Osteoblast (primary cell): ENCODE measurements around the gene GALNT2. TPM values are rescaled to one million over a fixed set of nuclear protein-coding genes. Genes with fewer than 3 reads are reported as not detected.
A peak's percentile ranks its signal among the peaks of the same experiment; 100 is the strongest.

ENCODE experiments used
- DNase-seq: peaks from one replicate; pipeline ENCODE4 v3.0.0; 2011; ENCODE audit warnings: low spot score, mixed read lengths; ENCODE audit not compliant: insufficient read length; ENCODE audit errors: missing footprints
- H2AFZ ChIP-seq: 2 replicates; pipeline ENCODE4 v1.6.0; 2011; ENCODE audit warnings: mild to moderate bottlenecking, low read length
- H3K27ac ChIP-seq: 2 replicates; pipeline ENCODE4 v1.5.1; 2011; ENCODE audit warnings: mild to moderate bottlenecking, low read depth, low read length, moderate library complexity
- H3K27me3 ChIP-seq: 2 replicates; pipeline ENCODE4 v1.6.0; 2012; ENCODE audit warnings: mild to moderate bottlenecking, control low read depth, inconsistent platforms, low read length, moderate library complexity; ENCODE audit not compliant: insufficient read depth
- H3K36me3 ChIP-seq: 2 replicates; pipeline ENCODE4 v1.5.1; 2011; ENCODE audit warnings: mild to moderate bottlenecking, low read length, control low read depth, moderate library complexity; ENCODE audit not compliant: insufficient read depth
- H3K4me1 ChIP-seq: 2 replicates; pipeline ENCODE4 v1.5.1; 2011; ENCODE audit warnings: mild to moderate bottlenecking, low read length, control low read depth, moderate library complexity; ENCODE audit not compliant: insufficient read depth
- H3K4me2 ChIP-seq: 2 replicates; pipeline ENCODE4 v1.6.0; 2011; ENCODE audit warnings: mild to moderate bottlenecking, low read length; ENCODE audit not compliant: insufficient read depth
- H3K4me3 ChIP-seq: fragments of 200-600 bp; sonication (generic); 3 replicates; pipeline ENCODE4 v1.5.1; 2012; ENCODE audit warnings: mild to moderate bottlenecking, low read length, inconsistent platforms; ENCODE audit not compliant: insufficient read depth
- H3K79me2 ChIP-seq: 2 replicates; pipeline ENCODE4 v1.6.0; 2012; ENCODE audit warnings: mild to moderate bottlenecking, low read length, control low read depth, inconsistent platforms; ENCODE audit not compliant: insufficient read depth
- H3K9me3 ChIP-seq: 2 replicates; pipeline ENCODE4 v1.5.1; 2011; ENCODE audit warnings: low read depth, low read length, control low read depth
- H4K20me1 ChIP-seq: 2 replicates; pipeline ENCODE4 v1.6.0; 2012; ENCODE audit warnings: mild to moderate bottlenecking, low read length, control low read depth; ENCODE audit not compliant: insufficient read depth
- total RNA-seq: library from RNA; depleted of rRNA; stranded (reverse); fragments of >200 nt; gene quantifications from 2 replicates; pipeline ENCODE4 v1.2.3, GENCODE V29; 2012
- TF ChIP-seq, protein P1 (sequence below): IDR thresholded peaks from 2 replicates; pipeline ENCODE4 v1.5.1; 2011; ENCODE audit warnings: mild to moderate bottlenecking, low read depth, low read length, moderate library complexity; ENCODE audit errors: extremely low read depth

GALNT2 gene
- total RNA-seq, 1 donor: 83.2 TPM

DNA sequence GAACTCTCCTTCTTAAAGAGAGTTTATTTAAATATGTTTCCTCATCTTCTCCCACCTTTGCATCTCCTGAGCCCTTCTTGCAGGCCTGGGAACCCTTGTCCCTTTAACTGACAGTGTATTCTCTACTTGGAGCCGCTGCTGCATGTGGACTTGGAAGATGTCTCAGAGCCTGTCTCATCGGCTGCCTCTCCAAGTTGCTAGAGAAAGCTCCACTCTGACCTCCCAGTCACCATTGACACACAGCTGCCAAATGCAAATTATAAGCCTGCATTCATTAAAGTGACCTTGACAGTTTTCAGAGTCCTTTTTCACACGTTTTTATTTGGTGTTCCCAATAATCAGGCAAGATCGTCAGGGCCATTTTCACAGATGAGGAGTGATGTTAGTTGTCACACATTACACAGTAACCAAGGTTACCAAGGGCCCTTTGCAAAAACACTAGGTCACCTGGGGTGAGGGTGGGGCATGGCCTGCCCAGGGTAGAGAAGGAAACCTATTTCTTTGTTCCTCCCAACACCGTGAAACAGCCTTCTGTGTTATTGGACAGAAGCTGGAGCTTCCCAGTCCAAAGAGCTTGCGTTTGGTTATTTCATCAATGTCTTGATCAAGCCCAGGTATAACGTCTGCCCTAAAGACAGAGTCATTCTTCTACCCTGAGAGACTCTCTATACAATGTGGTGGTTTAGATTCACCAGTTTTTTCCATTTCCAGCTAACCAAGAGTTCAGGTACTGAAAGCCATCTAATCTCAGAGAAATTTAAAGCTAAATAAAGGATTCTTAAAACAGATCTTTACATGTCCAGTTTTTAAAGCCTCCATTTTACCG, 164.1 kb downstream of the GALNT2 start:
- DNase-seq: no peak
- no peaks in the 10 kb centered on the region for H3K27me3 ChIP-seq
- peak overlapping the region; percentile 90 for H3K27ac ChIP-seq
- H4K20me1 ChIP-seq: no peaks in the 10 kb centered on the region
- no peaks in the 10 kb centered on the region for H3K9me3 ChIP-seq
- H3K4me2 ChIP-seq: peak overlapping the region; percentile 86
- TF ChIP-seq, protein P1, sequence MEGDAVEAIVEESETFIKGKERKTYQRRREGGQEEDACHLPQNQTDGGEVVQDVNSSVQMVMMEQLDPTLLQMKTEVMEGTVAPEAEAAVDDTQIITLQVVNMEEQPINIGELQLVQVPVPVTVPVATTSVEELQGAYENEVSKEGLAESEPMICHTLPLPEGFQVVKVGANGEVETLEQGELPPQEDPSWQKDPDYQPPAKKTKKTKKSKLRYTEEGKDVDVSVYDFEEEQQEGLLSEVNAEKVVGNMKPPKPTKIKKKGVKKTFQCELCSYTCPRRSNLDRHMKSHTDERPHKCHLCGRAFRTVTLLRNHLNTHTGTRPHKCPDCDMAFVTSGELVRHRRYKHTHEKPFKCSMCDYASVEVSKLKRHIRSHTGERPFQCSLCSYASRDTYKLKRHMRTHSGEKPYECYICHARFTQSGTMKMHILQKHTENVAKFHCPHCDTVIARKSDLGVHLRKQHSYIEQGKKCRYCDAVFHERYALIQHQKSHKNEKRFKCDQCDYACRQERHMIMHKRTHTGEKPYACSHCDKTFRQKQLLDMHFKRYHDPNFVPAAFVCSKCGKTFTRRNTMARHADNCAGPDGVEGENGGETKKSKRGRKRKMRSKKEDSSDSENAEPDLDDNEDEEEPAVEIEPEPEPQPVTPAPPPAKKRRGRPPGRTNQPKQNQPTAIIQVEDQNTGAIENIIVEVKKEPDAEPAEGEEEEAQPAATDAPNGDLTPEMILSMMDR: no peak
- H3K4me1 ChIP-seq: peaks cover 21% of the 10 kb centered on the region
- H3K36me3 ChIP-seq: no peaks in the 10 kb centered on the region
- H3K79me2 ChIP-seq: peaks cover 32% of the 10 kb centered on the region
- peak overlapping the region; percentile 32 for H3K4me3 ChIP-seq
- H2AFZ ChIP-seq: peak overlapping the region; percentile 35

GRCh38 chr1:230231774-230232145, 164.7 kb downstream of the GALNT2 start:
- Histone ChIP-seq H3K9me3 (no peaks in the 10 kb centered on the region), H3K4me3 (peak overlapping the region; percentile 32), H3K79me2 (peaks cover 27% of the 10 kb centered on the region), H3K4me2 (peak overlapping the region; percentile 86), H3K36me3 (no peaks in the 10 kb centered on the region), H4K20me1 (no peaks in the 10 kb centered on the region), H3K4me1 (peaks cover 26% of the 10 kb centered on the region), H3K27me3 (no peaks in the 10 kb centered on the region), H2AFZ (peak overlapping the region; percentile 35), H3K27ac (peak overlapping the region; percentile 90)
- no peak for DNase-seq
- TF ChIP-seq, protein P1: no peak

GRCh38 chr1:230232371-230232771, 165.3 kb downstream of the GALNT2 start:
- H3K79me2 ChIP-seq: peaks cover 27% of the 10 kb centered on the region
- no peaks in the 10 kb centered on the region for H3K36me3 ChIP-seq
- peak overlapping the region; percentile 32 for H3K4me3 ChIP-seq
- TF ChIP-seq, protein P1: no peak
- peak overlapping the region; percentile 90 for H3K27ac ChIP-seq
- H4K20me1 ChIP-seq: peaks cover 3% of the 10 kb centered on the region
- H3K27me3 ChIP-seq: no peaks in the 10 kb centered on the region
- no peak overlapping the region for H2AFZ ChIP-seq
- H3K4me2 ChIP-seq: peak overlapping the region; percentile 86
- peaks cover 31% of the 10 kb centered on the region for H3K4me1 ChIP-seq
- peak; percentile 79 for DNase-seq
- no peaks in the 10 kb centered on the region for H3K9me3 ChIP-seq

- TF ChIP-seq, protein P1: no peak
- H3K4me3 ChIP-seq: no peak overlapping the region
- no peak overlapping the region for H3K27ac ChIP-seq
- peaks cover 32% of the 10 kb centered on the region for H3K4me1 ChIP-seq
- H3K79me2 ChIP-seq: peaks cover 27% of the 10 kb centered on the region
- H2AFZ ChIP-seq: no peak overlapping the region
- no peaks in the 10 kb centered on the region for H3K36me3 ChIP-seq
- DNase-seq: no peak
- H3K27me3 ChIP-seq: no peaks in the 10 kb centered on the region
- H3K9me3 ChIP-seq: no peaks in the 10 kb centered on the region
- peaks cover 3% of the 10 kb centered on the region for H4K20me1 ChIP-seq
- no peak overlapping the region for H3K4me2 ChIP-seq
Measured at GRCh38 chr1:230233786-230234185, 166.7 kb downstream of the GALNT2 start.
